HG02763 (cell line): ENCODE results near the gene SLX4IP.
A peak's percentile ranks its signal among the peaks of the same experiment; 100 is the strongest.

Experiments
- ATAC-seq: cut with Tn5 transposase; IDR thresholded peaks from one replicate; pipeline ENCODE4 v1.9.1; 2021; ENCODE audit warnings: mild to moderate bottlenecking, moderate library complexity; ENCODE audit not compliant: unreplicated experiment

Gene SLX4IP

GRCh38 chr20:10428008-10428407 lies 7.1 kb upstream of the SLX4IP start:
- ATAC-seq, result peak; percentile 41

- ATAC-seq, result no peak
Measured at GRCh38 chr20:10429443-10429981, 5.6 kb upstream of the SLX4IP start.

GRCh38 chr20:10430000-10430466 lies 5.1 kb upstream of the SLX4IP start:
- no peak for ATAC-seq

- no peak for ATAC-seq
Measured at GRCh38 chr20:10430704-10431103, 4.4 kb upstream of the SLX4IP start.

- ATAC-seq, result no peak
Measured at GRCh38 chr20:10432079-10432478, 3.0 kb upstream of the SLX4IP start.

- no peak for ATAC-seq
Measured at GRCh38 chr20:10433014-10433622, 2.0 kb upstream of the SLX4IP start.

- ATAC-seq, result peak; percentile 59
Measured at GRCh38 chr20:10433623-10434466, 1.3 kb upstream of the SLX4IP start, which contains the start of gene MKKS. TSS of gene MKKS (minus strand) at chr20:10434222. CDS start at chr20:10413514, 20,708 bp downstream.

GRCh38 chr20:10434467-10434831 lies 656 bp upstream of the SLX4IP start:
- ATAC-seq, result peak; percentile 38

- ATAC-seq, result no peak
Measured at GRCh38 chr20:10436053-10436699, 1.1 kb downstream of the SLX4IP start.

GRCh38 chr20:10438217-10438616 lies 3.1 kb downstream of the SLX4IP start:
- ATAC-seq, result no peak

- ATAC-seq, result no peak
Measured at GRCh38 chr20:10443936-10444335, 8.8 kb downstream of the SLX4IP start.

- ATAC-seq, result no peak
Measured at GRCh38 chr20:10445758-10446157, 10.7 kb downstream of the SLX4IP start.

GRCh38 chr20:10447028-10447427 lies 11.9 kb downstream of the SLX4IP start:
- ATAC-seq, result peak; percentile 94

GRCh38 chr20:10448270-10449156 lies 13.4 kb downstream of the SLX4IP start:
- no peak for ATAC-seq

GRCh38 chr20:10449270-10449669 lies 14.2 kb downstream of the SLX4IP start:
- no peak for ATAC-seq

GRCh38 chr20:10453241-10453640 lies 18.1 kb downstream of the SLX4IP start:
- ATAC-seq, result peak; percentile 96

- no peak for ATAC-seq
Measured at GRCh38 chr20:10454151-10454750, 19.1 kb downstream of the SLX4IP start.

- ATAC-seq, result no peak
Measured at GRCh38 chr20:10461495-10461894, 26.4 kb downstream of the SLX4IP start.

GRCh38 chr20:10462516-10462915 lies 27.4 kb downstream of the SLX4IP start:
- no peak for ATAC-seq

- ATAC-seq, result no peak
Measured at GRCh38 chr20:10463622-10464021, 28.5 kb downstream of the SLX4IP start.
